Calu3 (cell line): ENCODE data around the gene SREBF2. TPM values are rescaled to one million over a fixed set of nuclear protein-coding genes. Genes with fewer than 3 reads are reported as not detected.
"Not testable (repeated sequence)": the region's sequence is repeated elsewhere in the genome, so short reads cannot be mapped to it uniquely, and the experiment has no call there.

Source experiments
- BruUV-seq: library from RNA; stranded (reverse); fragments of 400-500 nt; replicated peaks from 2 replicates; lab custom pipeline; 2021; lab: Mats Ljungman, UMichigan
- CTCF ChIA-PET: fragments of 300-600 bp; sonication (Branson Sonifier 250); formaldehyde crosslinking; loops from one replicate; lab custom pipeline; 2022; ENCODE audit warnings: antibody characterized with exemption; lab: Charles Lee
- DNase-seq: peaks from one replicate; pipeline ENCODE4 v3.0.0; 2022
- H3K27ac Mint-ChIP-seq: one replicate; pipeline ENCODE4 v1.8.0; 2022; ENCODE audit warnings: mixed read lengths; ENCODE audit not compliant: unreplicated experiment
- H3K27me3 Mint-ChIP-seq: one replicate; pipeline ENCODE4 v1.8.0; 2022; ENCODE audit warnings: mixed read lengths; ENCODE audit not compliant: unreplicated experiment
- H3K36me3 Mint-ChIP-seq: one replicate; pipeline ENCODE4 v1.8.0; 2022; ENCODE audit warnings: mild to moderate bottlenecking, moderate library complexity, mixed read lengths; ENCODE audit not compliant: insufficient read depth, unreplicated experiment
- H3K4me1 Mint-ChIP-seq: one replicate; pipeline ENCODE4 v1.8.0; 2022; ENCODE audit warnings: mild to moderate bottlenecking, low read depth, mixed read lengths; ENCODE audit not compliant: unreplicated experiment
- H3K4me3 Mint-ChIP-seq: one replicate; pipeline ENCODE4 v1.8.0; 2022; ENCODE audit warnings: mild to moderate bottlenecking, low read depth, moderate library complexity, mixed read lengths; ENCODE audit not compliant: unreplicated experiment
- H3K9me3 Mint-ChIP-seq: one replicate; pipeline ENCODE4 v1.8.0; 2022; ENCODE audit warnings: low read depth, mixed read lengths; ENCODE audit not compliant: unreplicated experiment
- CTCF ChIP-seq: fragments of 200-600 bp; IDR thresholded peaks from one replicate; pipeline ENCODE4 v1.8.0; 2022; ENCODE audit warnings: antibody characterized with exemption; ENCODE audit not compliant: unreplicated experiment
- intact Hi-C: fragments of 100-400 bp; cut with micrococcal nuclease; formaldehyde crosslinking; loops from one replicate; pipeline ENCODE4 v1.10.0; 2022; ENCODE audit not compliant: unreplicated experiment
- total RNA-seq: library from RNA; stranded (reverse); gene quantifications from 2 replicates; pipeline ENCODE4 v1.2.3, GENCODE V29; 2022

SREBF2 gene
- total RNA-seq, 1 experiment from 2014 or later: 159 TPM

- no peaks in the 10 kb centered on the region for H3K4me1 Mint-ChIP-seq
- no peak overlapping the region for H3K4me3 Mint-ChIP-seq
- intact Hi-C loops: no loop called here
- H3K27ac Mint-ChIP-seq: no peak overlapping the region
- BruUV-seq: no TSS peak
- no peaks in the 10 kb centered on the region for H3K27me3 Mint-ChIP-seq
- TF ChIP-seq CTCF: no peak
- H3K36me3 Mint-ChIP-seq: peaks cover 69% of the 10 kb centered on the region
- DNase-seq: no peak
- CTCF ChIA-PET: interaction anchor here (0.5 kb wide), 1 partner anchor 25 kb away, joined by 4 read pairs; no protein-coding TSS in a partner anchor
- H3K9me3 Mint-ChIP-seq: no peaks in the 10 kb centered on the region
These were observed 35.7 kb downstream of the SREBF2 start for GRCh38 chr22:41868556-41868955.

GRCh38 chr22:41870081-41870480 is 37.2 kb downstream of the SREBF2 start:
- H3K27me3 Mint-ChIP-seq, H3K27ac Mint-ChIP-seq, intact Hi-C loops, DNase-seq, BruUV-seq, H3K4me1 Mint-ChIP-seq, H3K9me3 Mint-ChIP-seq, CTCF ChIA-PET, H3K4me3 Mint-ChIP-seq: not testable (repeated sequence)
- H3K36me3 Mint-ChIP-seq: peaks cover 73% of the 10 kb centered on the region

- Mint-ChIP-seq H3K9me3 (no peaks in the 10 kb centered on the region), H3K36me3 (peaks cover 73% of the 10 kb centered on the region), H3K27ac (no peak overlapping the region), H3K4me3 (no peak overlapping the region), H3K27me3 (no peaks in the 10 kb centered on the region), H3K4me1 (no peaks in the 10 kb centered on the region)
- intact Hi-C loops: no loop called here
- no peak for TF ChIP-seq CTCF
- CTCF ChIA-PET: no interaction called here
- no peak for DNase-seq
- BruUV-seq: no TSS peak
These were observed 37.9 kb downstream of the SREBF2 start for GRCh38 chr22:41870786-41871185.

GRCh38 chr22:41873391-41873790 is 40.5 kb downstream of the SREBF2 start:
- Mint-ChIP-seq H3K4me1 (no peaks in the 10 kb centered on the region), H3K36me3 (peaks cover 70% of the 10 kb centered on the region), H3K27ac (no peak overlapping the region), H3K27me3 (no peaks in the 10 kb centered on the region), H3K9me3 (no peaks in the 10 kb centered on the region), H3K4me3 (no peak overlapping the region)
- BruUV-seq: no TSS peak
- CTCF ChIA-PET: no interaction called here
- intact Hi-C loops: no loop called here
- no peak for TF ChIP-seq CTCF
- DNase-seq: no peak

- no peak for DNase-seq
- intact Hi-C loops: no loop called here
- Mint-ChIP-seq H3K36me3 (peaks cover 71% of the 10 kb centered on the region), H3K27me3 (no peaks in the 10 kb centered on the region), H3K4me1 (no peaks in the 10 kb centered on the region), H3K4me3 (no peak overlapping the region), H3K9me3 (no peaks in the 10 kb centered on the region), H3K27ac (no peak overlapping the region)
- no peak for TF ChIP-seq CTCF
- CTCF ChIA-PET: no interaction called here
- BruUV-seq: no TSS peak
These were observed 41.2 kb downstream of the SREBF2 start for GRCh38 chr22:41874090-41874489.
